Measurements from ENCODE around the gene ETV7.
"Not testable (repeated sequence)": the region's sequence is repeated elsewhere in the genome, so short reads cannot be mapped to it uniquely, and the experiment has no call there.

The ETV7 gene

GRCh38 chr6:36364669-36365479 is 22.6 kb downstream of the ETV7 start:
- peaks cover 35% of the 10 kb centered on the region for H3K4me1 ChIP-seq
- no peak overlapping the region for H3K4me3 ChIP-seq
- H3K27ac ChIP-seq, result no peak overlapping the region
- no peak overlapping the region for H3K4me2 ChIP-seq
- H3K9me3 ChIP-seq, result 0 out of 2 replicates have a peak, but pooled peaks cover 7% of the 10 kb centered on the region
- no peak overlapping the region for H3K9ac ChIP-seq
- H4K20me1 ChIP-seq, result no peaks in the 10 kb centered on the region
- no peaks in the 10 kb centered on the region for H3K36me3 ChIP-seq
- no peaks in the 10 kb centered on the region for H3K27me3 ChIP-seq
- no peak for TF ChIP-seq Cebpa-rat (IDR thresholded peaks at IDR 0.05)

DNA sequence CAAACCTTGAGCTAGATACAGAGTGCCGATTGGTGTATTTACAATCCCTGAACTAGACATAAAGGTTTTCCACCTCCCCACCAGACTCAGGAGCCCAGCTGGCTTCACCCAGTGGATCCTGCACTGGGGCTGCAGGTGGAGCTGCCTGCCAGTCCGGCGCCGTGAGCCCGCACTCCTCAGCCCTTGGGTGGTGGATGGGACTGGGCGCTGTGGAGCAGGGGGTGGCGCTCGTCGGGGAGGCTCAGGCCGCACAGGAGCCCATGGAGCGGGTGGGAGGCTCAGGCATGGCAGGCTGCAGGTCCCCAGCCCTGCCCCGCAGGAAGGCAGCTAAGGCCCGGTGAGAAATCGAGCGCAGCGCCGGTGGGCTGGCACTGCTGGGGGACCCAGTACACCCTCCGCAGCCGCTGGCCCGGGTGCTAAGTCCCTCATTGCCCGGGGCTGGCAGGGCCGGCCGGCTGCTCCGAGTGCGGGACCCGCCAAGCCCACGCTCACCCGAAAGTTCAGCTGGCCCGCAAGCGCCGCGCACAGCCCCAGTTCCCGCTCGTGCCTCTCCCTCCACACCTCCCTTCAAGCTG is 23.3 kb downstream of the ETV7 start:
- H3K9me3 ChIP-seq, H3K4me2 ChIP-seq, H4K20me1 ChIP-seq, H3K9ac ChIP-seq, H3K36me3 ChIP-seq, H3K4me3 ChIP-seq, H3K27me3 ChIP-seq, H3K27ac ChIP-seq: not testable (repeated sequence)
- peaks cover 42% of the 10 kb centered on the region for H3K4me1 ChIP-seq

DNA sequence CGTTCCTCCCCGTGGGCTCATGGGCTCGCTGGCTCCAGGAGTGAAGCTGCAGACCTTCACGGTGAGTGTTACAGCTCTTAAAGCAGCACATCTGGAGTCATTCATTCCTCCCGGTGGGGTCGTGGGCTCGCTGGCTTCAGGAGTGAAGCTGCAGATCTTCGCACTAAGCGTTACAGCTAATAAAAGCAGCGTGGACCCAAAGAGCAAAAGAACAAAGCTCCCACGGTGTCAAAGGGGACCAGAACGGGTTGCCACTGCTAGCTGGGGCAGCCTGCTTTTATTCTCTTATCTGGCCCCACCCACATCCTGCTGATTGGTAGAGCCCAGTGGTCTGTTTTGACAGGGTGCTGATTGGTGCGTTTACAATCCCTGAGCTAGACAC is 24.1 kb downstream of the ETV7 start:
- H3K27me3 ChIP-seq, H3K4me3 ChIP-seq, H3K9me3 ChIP-seq, H3K9ac ChIP-seq, H3K36me3 ChIP-seq, H3K27ac ChIP-seq, H4K20me1 ChIP-seq, H3K4me2 ChIP-seq: not testable (repeated sequence)
- peaks cover 50% of the 10 kb centered on the region for H3K4me1 ChIP-seq

DNA sequence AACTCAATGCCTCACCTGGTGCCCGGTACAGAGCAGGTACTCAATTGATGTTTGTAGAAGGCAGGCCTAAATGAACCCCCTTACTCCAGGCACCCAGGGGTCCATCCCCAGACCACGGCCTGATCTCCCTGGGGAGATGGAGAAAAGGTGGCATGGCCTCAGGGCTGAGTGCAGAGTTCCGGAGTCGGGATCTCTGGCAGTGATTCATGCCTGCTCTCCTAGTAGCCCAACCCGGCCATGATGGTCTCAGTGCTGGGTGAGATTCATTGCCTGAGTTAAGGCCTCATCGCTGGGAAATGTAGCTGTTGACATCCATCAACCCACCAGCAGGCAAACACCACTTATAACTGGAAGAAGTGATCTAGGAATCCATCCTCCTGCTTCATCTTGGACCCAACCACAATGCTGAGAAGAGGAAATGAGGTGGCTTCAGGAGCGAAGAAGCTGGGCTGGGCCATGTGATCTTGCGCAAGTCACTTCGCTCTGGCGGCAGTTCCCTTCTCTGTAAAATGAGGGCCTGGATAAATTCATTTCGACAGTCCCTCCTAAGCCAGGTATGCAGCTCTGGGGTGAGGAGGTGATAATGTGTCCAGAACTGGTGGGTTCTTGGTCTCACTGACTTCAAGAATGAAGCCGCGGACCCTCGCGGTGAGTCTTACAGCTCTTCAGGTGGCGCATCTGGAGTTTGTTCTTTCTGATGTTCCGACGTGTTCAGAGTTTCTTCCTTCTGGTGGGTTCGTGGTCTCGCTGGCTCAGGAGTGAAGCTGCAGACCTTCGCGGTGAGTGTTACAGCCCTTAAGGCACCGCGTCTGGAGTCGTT is 24.7 kb downstream of the ETV7 start:
- no peak overlapping the region for H3K4me3 ChIP-seq
- H3K9me3 ChIP-seq, result 0 out of 2 replicates have a peak, but pooled peaks cover 7% of the 10 kb centered on the region
- no peak overlapping the region for H3K27ac ChIP-seq
- H3K36me3 ChIP-seq, result no peaks in the 10 kb centered on the region
- peaks cover 56% of the 10 kb centered on the region for H3K4me1 ChIP-seq
- H3K4me2 ChIP-seq, result no peak overlapping the region
- no peaks in the 10 kb centered on the region for H3K27me3 ChIP-seq
- H4K20me1 ChIP-seq, result no peaks in the 10 kb centered on the region
- H3K9ac ChIP-seq, result no peak overlapping the region
- TF ChIP-seq Cebpa-rat (IDR thresholded peaks at IDR 0.05), result no peak

DNA sequence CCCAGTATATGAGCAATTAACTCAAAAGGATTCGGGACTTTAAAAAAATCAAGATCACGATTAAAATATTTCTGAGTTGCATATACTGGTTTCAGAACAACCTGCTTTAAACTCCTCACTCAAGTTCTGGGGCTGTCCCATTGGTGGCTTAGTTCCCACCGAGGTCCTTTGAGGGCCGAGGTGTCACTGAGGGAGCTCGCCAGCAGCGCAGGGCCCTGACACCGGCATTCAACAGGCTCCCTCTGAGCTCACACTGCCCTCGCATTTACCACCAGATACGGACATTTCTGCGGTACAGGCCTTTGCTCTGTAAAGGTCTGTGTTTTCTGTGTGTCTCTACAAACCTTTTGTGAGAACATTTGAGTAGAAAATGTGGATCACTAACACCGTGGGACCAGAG is 26.4 kb downstream of the ETV7 start:
- Histone ChIP-seq H3K9ac (peak overlapping the region; percentile 65), H3K36me3 (no peaks in the 10 kb centered on the region), H3K27me3 (no peaks in the 10 kb centered on the region)

DNA sequence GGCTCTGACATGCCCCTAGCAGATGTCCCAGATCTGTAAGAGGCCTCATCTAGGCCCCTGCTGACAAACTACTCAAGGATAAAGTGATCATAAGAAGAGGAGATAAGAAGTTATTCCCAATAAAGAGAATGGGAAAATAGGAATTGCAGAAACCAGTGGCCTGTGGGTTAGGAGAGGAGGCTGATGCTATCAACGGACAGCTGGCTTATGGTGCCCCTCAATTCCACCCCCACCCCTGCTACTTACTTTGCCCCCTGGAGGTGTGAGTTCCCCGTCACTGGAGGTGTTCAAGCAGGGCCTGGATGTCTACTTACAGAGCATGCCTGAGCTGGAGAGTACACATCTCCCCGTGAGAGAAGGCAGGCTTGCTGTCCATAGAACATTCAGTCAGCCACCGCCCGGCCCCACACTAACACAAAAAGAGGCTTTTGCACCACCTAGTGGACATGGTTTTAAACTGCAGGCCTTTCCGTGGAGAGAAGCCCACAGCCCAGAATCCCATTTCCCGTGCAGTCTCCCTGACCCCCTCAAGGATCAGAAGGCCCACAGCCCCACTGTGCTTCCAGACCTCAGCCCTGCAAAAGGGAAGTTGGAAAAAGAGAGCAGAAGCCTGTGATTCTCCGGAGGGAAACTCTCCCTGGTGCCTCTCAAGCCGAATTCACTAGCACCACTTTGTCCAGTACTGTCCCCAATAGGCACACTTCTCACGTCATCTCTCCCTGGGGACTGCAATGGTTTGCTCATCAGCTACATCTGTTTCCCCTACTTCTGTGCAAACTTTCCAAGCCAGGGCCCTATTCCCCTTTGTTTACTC is 27.0 kb downstream of the ETV7 start:
- Histone ChIP-seq H3K9ac (peak overlapping the region; percentile 65), H3K27me3 (no peaks in the 10 kb centered on the region), H3K4me1 (peaks cover 45% of the 10 kb centered on the region), H3K4me3 (peak overlapping the region; percentile 40; the same call in 1 of the 2 replicates), H3K27ac (peak overlapping the region; percentile 69), H3K36me3 (no peaks in the 10 kb centered on the region), H3K4me2 (peak overlapping the region; percentile 91), H4K20me1 (no peaks in the 10 kb centered on the region), H3K9me3 (0 out of 2 replicates have a peak, but pooled peaks cover 7% of the 10 kb centered on the region)
- no peak for TF ChIP-seq Cebpa-rat (IDR thresholded peaks at IDR 0.05)

More for the DNA sequence above, 26.4 kb downstream of the ETV7 start:
- Histone ChIP-seq H3K27ac (peak overlapping the region; percentile 69), H3K4me1 (peaks cover 45% of the 10 kb centered on the region), H4K20me1 (no peaks in the 10 kb centered on the region), H3K4me2 (peak overlapping the region; percentile 91), H3K9me3 (0 out of 2 replicates have a peak, but pooled peaks cover 7% of the 10 kb centered on the region), H3K4me3 (no peak overlapping the region)
- TF ChIP-seq Cebpa-rat (IDR thresholded peaks at IDR 0.05), result no peak

DNA sequence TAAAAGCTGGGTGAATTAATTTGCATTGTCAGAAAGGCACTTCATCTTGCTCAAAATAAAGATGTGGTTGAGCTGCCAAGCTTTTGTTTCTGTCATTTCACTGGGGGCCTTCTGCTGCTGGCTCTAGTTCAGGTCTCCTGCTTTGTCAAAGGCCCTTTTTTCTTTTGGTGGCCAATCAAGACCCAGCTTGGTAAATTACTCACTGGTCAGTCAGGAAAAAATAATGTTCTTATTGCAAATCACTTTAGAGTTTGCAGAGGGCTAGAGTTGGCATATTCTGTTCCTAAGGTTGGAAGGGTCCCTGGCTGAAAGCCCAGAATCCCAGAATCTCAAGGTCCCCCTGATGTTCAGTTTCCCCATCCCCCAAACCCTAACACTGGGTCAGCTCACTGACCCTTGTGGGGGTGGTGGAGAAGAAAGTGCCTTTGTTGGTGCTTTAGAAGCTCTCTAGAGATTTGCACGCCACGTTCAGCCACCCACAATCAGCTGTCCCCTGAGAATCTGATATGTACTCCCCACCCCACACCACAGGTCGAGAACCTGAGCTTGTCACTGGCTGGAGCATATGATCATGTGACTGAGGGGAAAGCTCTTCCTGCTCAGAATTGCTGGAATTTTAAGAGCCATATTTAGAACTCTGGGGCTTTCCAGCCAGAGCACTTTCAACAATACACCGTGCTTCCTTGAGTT is 29.1 kb downstream of the ETV7 start:
- peak overlapping the region; percentile 11; the same call in 1 of the 2 replicates for H3K9ac ChIP-seq
- H3K4me3 ChIP-seq, result no peak overlapping the region
- peak overlapping the region; percentile 80 for H3K4me2 ChIP-seq
- H3K27me3 ChIP-seq, result no peaks in the 10 kb centered on the region
- peaks cover 11% of the 10 kb centered on the region for H3K9me3 ChIP-seq
- no peaks in the 10 kb centered on the region for H3K36me3 ChIP-seq
- peak overlapping the region; percentile 24 for H3K27ac ChIP-seq
- no peak for TF ChIP-seq Cebpa-rat (IDR thresholded peaks at IDR 0.05)
- peaks cover 45% of the 10 kb centered on the region for H3K4me1 ChIP-seq
- H4K20me1 ChIP-seq, result no peaks in the 10 kb centered on the region

DNA sequence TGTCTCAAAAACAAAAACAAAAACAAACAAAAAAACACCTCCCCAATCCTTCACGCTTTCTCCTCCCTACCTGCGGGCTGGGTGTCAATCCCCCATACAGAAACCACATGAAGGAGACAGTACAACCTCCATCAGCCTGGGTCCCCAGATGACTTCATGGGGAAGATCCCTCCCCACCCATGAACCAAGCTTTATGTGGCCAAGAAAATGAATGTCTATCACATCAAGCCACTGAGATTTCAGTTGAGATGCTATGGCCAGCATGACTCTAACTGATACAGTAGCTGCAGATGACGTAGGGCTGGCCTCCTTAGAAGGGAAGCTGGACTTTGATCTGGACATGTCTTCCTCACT is 29.6 kb downstream of the ETV7 start:
- Histone ChIP-seq H3K36me3 (no peaks in the 10 kb centered on the region), H3K9ac (no peak overlapping the region), H3K4me3 (no peak overlapping the region), H3K9me3 (peaks cover 11% of the 10 kb centered on the region), H3K27me3 (no peaks in the 10 kb centered on the region), H3K4me2 (peak overlapping the region; percentile 80), H4K20me1 (no peaks in the 10 kb centered on the region), H3K27ac (0 out of 2 replicates have a peak overlapping the region, but pooled peaks have one; percentile 24), H3K4me1 (peaks cover 45% of the 10 kb centered on the region)
- no peak for TF ChIP-seq Cebpa-rat (IDR thresholded peaks at IDR 0.05)

GRCh38 chr6:36355819-36356218 is 31.6 kb downstream of the ETV7 start:
- Histone ChIP-seq H3K9ac (no peak overlapping the region), H3K4me2 (no peak overlapping the region), H3K27me3 (no peaks in the 10 kb centered on the region), H3K4me1 (peaks cover 49% of the 10 kb centered on the region), H4K20me1 (no peaks in the 10 kb centered on the region), H3K9me3 (peaks cover 17% of the 10 kb centered on the region), H3K4me3 (no peak overlapping the region), H3K36me3 (no peaks in the 10 kb centered on the region), H3K27ac (no peak overlapping the region)
- TF ChIP-seq Cebpa-rat (IDR thresholded peaks at IDR 0.05), result no peak
